Left lung (tissue), 10 donors: ENCODE data around the gene SCAMP5. TPM values are rescaled to one million over a fixed set of nuclear protein-coding genes. Genes with fewer than 3 reads are reported as not detected.

Experiments used
- ATAC-seq: fragments of 200-7000 bp; cut with Tn5 transposase; one replicate; pipeline ENCODE4 v1.9.1; 2020; ENCODE audit warnings: moderate library complexity
- DNase-seq, 4 donors: peaks; one replicate each; pipeline ENCODE4 v3.0.0-alpha.2; 2013 to 2020
- H3K27ac ChIP-seq, 2 donors: fragments of 200-600 bp; sonication (generic) in 1 of 2; one replicate each; pipeline versions ENCODE4 v1.5.0 to v1.8.0; 2020 to 2021
- H3K27me3 ChIP-seq, 2 donors: fragments of 200-600 bp; sonication (generic) in 1 of 2; one replicate each; pipeline versions ENCODE4 v1.5.0 to v1.8.0; 2020 to 2021
- H3K36me3 ChIP-seq, 2 donors: fragments of 200-600 bp; sonication (generic) in 1 of 2; one replicate each; pipeline versions ENCODE4 v1.5.0 to v1.8.0; 2020 to 2021
- H3K4me1 ChIP-seq, 2 donors: fragments of 200-600 bp; one replicate each; pipeline ENCODE4 v1.8.0; 2021
- H3K4me3 ChIP-seq, 2 donors: fragments of 200-600 bp; sonication (generic) in 1 of 2; one replicate each; pipeline versions ENCODE4 v1.5.0 to v1.8.0; 2020 to 2021; ENCODE audit warnings: mild to moderate bottlenecking in 1 of 2
- H3K9me3 ChIP-seq, 2 donors: fragments of 200-600 bp; sonication (generic) in 1 of 2; one replicate each; pipeline versions ENCODE4 v1.5.0 to v1.8.0; 2020 to 2021
- intact Hi-C, 2 donors: fragments of 100-400 bp; cut with DNase I; formaldehyde crosslinking; loops; one replicate each; pipeline versions ENCODE4 v1.11.2 to v1.14.2; 2022
- polyA plus RNA-seq, 6 donors: library from polyadenylated mRNA; unstranded; fragments of 120-200 nt; gene quantifications; one replicate each; pipeline ENCODE4 v1.2.1, GENCODE V29; 2013; ENCODE audit not compliant: insufficient read length in 6 of 6
- total RNA-seq, 2 donors: library from RNA; stranded (reverse); fragmentation: NEBNext Ultra II Directional; extraction: Animal tissue kit (Norgen Biotek cat#: 25700); gene quantifications; one replicate each; pipeline ENCODE4 v1.2.1, GENCODE V29; 2021
- TF ChIP-seq, protein P1 (sequence below), 2 donors: fragments of 200-600 bp; sonication (generic) in 1 of 2; IDR thresholded peaks; one replicate each; pipeline versions ENCODE4 v1.5.0 to v1.8.0; 2021; ENCODE audit warnings: antibody characterized with exemption in 2 of 2
- donor health status: DM: no; HTN: yes; CAD: no.
- donor health status: DM: no; HTN: no; CAD: no.

Gene SCAMP5
- total and polyA plus RNA-seq, 8 donors = 1.9 to 31.3 (median 13.8) TPM

GRCh38 chr15:75033809-75034208 is 38.4 kb downstream of the SCAMP5 start:
- no peaks in the 10 kb centered on the region for H3K36me3 ChIP-seq
- intact Hi-C loops = loop anchor here in 1 of 2 donors (10.0 kb wide), 1 partner anchor 171 kb away; the partner anchor contains the start of gene C15orf39
- no peak for ATAC-seq
- no peak for DNase-seq
- H3K9me3 ChIP-seq = no peaks in the 10 kb centered on the region
- H3K27ac ChIP-seq = no peak overlapping the region
- TF ChIP-seq, protein P1, sequence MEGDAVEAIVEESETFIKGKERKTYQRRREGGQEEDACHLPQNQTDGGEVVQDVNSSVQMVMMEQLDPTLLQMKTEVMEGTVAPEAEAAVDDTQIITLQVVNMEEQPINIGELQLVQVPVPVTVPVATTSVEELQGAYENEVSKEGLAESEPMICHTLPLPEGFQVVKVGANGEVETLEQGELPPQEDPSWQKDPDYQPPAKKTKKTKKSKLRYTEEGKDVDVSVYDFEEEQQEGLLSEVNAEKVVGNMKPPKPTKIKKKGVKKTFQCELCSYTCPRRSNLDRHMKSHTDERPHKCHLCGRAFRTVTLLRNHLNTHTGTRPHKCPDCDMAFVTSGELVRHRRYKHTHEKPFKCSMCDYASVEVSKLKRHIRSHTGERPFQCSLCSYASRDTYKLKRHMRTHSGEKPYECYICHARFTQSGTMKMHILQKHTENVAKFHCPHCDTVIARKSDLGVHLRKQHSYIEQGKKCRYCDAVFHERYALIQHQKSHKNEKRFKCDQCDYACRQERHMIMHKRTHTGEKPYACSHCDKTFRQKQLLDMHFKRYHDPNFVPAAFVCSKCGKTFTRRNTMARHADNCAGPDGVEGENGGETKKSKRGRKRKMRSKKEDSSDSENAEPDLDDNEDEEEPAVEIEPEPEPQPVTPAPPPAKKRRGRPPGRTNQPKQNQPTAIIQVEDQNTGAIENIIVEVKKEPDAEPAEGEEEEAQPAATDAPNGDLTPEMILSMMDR (IDR thresholded peaks at IDR 0.05) = no peak
- H3K27me3 ChIP-seq = no peaks in the 10 kb centered on the region
- peaks cover 23 to 63% of the 10 kb centered on the region in 2 donors for H3K4me1 ChIP-seq
- no peak overlapping the region for H3K4me3 ChIP-seq

- H3K9me3 ChIP-seq = no peaks in the 10 kb centered on the region
- H3K36me3 ChIP-seq = no peaks in the 10 kb centered on the region
- TF ChIP-seq, protein P1 (IDR thresholded peaks at IDR 0.05) = no peak
- ATAC-seq (peak; percentile 9), DNase-seq (peak in 1 of 4 donors; percentile 55)
- no peak overlapping the region for H3K4me3 ChIP-seq
- no peaks in the 10 kb centered on the region for H3K27me3 ChIP-seq
- peaks cover 15 to 63% of the 10 kb centered on the region in 2 donors for H3K4me1 ChIP-seq
- no peak overlapping the region for H3K27ac ChIP-seq
- intact Hi-C loops = loop anchor here in 1 of 2 donors (10.0 kb wide), 1 partner anchor 170 kb away; the partner anchor contains the start of gene C15orf39
Observed at GRCh38 chr15:75034615-75035014, 39.3 kb downstream of the SCAMP5 start.

DNA sequence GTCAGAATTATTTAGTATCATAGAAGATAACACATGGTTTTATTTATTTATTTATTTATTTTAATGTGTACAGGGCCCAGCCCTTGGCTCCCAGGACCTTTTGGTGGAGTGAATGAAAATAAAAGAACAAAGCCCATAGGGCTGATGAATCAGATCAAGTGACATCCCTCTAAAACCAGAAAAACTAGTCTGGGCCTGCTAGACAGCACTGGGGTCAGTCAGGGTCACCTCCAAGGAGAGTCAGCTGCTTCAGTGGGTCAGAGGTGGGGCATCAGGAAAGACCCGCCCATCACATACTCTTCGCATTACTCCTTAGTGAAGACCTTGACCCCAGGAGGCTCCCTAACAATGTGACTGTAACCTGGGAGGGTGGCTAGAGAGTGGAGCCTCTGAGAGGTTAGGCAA is 40.9 kb downstream of the SCAMP5 start:
- DNase-seq (no peak), ATAC-seq (peak; percentile 82)
- no peaks in the 10 kb centered on the region for H3K36me3 ChIP-seq
- TF ChIP-seq, protein P1 (IDR thresholded peaks at IDR 0.05) = no peak
- H3K27me3 ChIP-seq = no peaks in the 10 kb centered on the region
- H3K27ac ChIP-seq = no peak overlapping the region
- H3K4me1 ChIP-seq = peaks cover 6 to 47% of the 10 kb centered on the region in 2 donors
- H3K4me3 ChIP-seq = no peak overlapping the region
- intact Hi-C loops = loop anchor here in 1 of 2 donors (10.0 kb wide), 1 partner anchor 169 kb away; the partner anchor contains the start of gene C15orf39
- no peaks in the 10 kb centered on the region for H3K9me3 ChIP-seq

DNA sequence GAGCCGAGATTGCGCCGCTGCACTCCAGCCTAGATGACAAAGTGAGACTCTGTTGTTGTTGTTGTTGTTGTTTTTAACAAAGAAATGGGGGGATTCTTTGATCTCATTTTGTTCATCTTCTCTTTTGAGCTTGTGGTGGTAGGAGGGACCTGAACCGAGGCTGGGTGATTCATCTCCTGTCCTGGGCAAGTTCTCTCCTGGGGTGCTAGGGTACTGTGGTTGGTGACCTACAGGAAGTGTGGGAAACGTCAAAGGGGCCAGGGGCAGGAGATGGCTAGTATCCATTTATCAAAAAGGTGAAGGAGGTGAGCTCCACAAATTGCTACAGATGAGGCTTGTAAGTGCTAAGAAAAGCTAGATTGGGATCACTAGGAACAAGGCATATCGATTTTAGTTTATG is 42.3 kb downstream of the SCAMP5 start:
- H3K9me3 ChIP-seq = no peaks in the 10 kb centered on the region
- H3K36me3 ChIP-seq = no peaks in the 10 kb centered on the region
- peaks cover under 1 to 42% of the 10 kb centered on the region in 2 donors for H3K4me1 ChIP-seq
- intact Hi-C loops = loop anchor here in 1 of 2 donors (10.0 kb wide), 1 partner anchor 167 kb away; the partner anchor contains the start of gene C15orf39
- H3K4me3 ChIP-seq = no peak overlapping the region
- ATAC-seq (no peak), DNase-seq (no peak)
- TF ChIP-seq, protein P1 (IDR thresholded peaks at IDR 0.05) = no peak
- H3K27me3 ChIP-seq = no peaks in the 10 kb centered on the region
- H3K27ac ChIP-seq = no peak overlapping the region

- Histone ChIP-seq H3K4me1 (peaks cover 6 to 47% of the 10 kb centered on the region in 2 donors), H3K9me3 (no peaks in the 10 kb centered on the region), H3K27me3 (no peaks in the 10 kb centered on the region), H3K27ac (no peak overlapping the region), H3K36me3 (no peaks in the 10 kb centered on the region), H3K4me3 (no peak overlapping the region)
- intact Hi-C loops = loop anchor here in 1 of 2 donors (10.0 kb wide), 1 partner anchor 167 kb away; the partner anchor contains the start of gene C15orf39
- DNase-seq = no peak
- TF ChIP-seq, protein P1 (IDR thresholded peaks at IDR 0.05) = no peak
- ATAC-seq = no peak
Observed at GRCh38 chr15:75038231-75038630, 42.9 kb downstream of the SCAMP5 start.
